GDM1 (cell line): ENCODE results near the gene PDS5A.
"Not testable (repeated sequence)": the region's sequence is repeated elsewhere in the genome, so short reads cannot be mapped to it uniquely, and the experiment has no call there.

ENCODE experiments used
- DNase-seq: peaks from one replicate; lab custom pipeline; 2025; lab: John Stamatoyannopoulos, UW

PDS5A gene

GRCh38 chr4:39825090-39825489, 152.6 kb downstream of the PDS5A start:
- DNase-seq = no peak

DNA sequence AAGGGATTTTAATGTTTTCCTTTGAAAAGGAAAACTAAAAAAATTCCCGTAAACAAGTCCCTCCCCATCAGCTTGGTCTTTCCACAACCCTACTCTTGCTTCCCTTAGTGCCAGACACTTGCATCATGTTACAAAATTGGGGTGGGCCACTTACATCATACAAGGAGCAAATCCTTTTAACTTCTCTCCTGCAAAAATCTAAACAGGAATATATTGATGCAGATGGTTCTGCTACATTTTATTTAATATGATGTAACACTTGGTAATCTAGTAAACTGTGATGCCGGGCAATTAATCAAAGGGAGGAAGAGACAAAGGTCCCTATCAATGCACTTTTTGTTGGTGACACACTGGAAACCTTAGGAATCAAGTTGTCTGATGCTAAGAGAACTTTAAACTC, 154.5 kb downstream of the PDS5A start:
- DNase-seq = no peak

GRCh38 chr4:39822662-39823061, 155.0 kb downstream of the PDS5A start:
- DNase-seq = no peak

DNA sequence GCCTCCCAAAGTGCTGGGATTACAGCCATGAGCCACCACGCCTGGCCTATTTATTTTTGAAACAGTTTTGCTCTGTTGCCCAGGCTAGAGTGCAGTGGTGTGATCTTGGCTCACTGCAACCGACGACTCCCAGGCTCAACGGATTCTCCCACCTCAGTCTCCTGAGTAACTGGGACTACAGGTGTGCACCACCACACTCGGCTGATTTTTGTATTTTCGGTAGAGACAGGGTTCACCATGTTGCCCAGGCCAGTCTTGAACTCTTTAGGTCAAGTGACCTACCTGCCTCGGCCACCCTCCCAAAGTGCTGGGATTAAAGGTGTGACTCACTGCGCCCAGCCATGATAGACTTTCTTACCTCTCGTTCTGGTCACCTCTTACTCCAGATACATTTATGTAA, 155.8 kb downstream of the PDS5A start:
- no peak for DNase-seq

GRCh38 chr4:39820186-39820585, 157.5 kb downstream of the PDS5A start:
- DNase-seq = no peak

DNA sequence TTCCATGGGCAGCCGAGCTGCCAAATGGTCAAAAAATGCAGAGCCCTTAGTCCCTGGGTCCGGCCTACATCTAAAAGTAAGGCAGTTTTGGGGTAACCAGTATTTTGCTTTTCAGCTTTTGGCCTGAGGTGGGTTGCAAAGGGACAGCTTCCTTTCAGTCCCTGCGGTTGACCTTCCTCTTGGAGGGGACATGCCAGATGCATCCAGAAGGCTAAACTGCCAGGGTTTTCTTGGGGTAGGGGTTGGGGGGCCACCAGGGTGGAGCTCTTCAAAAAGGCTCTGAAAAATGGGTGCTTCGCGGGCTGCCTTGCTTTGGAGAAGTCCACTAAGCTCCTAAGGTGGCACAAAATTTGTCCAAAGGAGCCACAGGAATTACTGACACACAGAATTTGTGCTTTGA, 159.1 kb downstream of the PDS5A start:
- no peak for DNase-seq

GRCh38 chr4:39814403-39815185, 163.1 kb downstream of the PDS5A start:
- no peak for DNase-seq

DNA sequence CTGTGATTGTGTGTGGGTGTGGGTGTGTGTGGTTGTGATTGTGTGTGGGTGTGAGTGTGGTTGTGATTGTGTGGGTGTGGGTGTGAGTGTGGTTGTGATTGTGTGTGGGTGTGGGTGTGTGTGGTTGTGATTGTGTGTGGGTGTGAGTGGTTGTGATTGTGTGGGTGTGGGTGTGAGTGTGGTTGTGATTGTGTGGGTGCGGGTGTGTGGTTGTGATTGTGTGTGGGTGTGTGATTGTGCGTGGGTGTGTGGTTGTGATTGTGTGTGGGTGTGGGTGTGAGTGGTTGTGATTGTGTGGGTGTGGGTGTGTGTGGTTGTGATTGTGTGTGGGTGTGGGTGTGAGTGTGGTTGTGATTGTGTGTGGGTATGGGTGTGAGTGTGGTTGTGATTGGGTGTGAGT, 163.9 kb downstream of the PDS5A start:
- DNase-seq = not testable (repeated sequence)

- not testable (repeated sequence) for DNase-seq
Observed at GRCh38 chr4:39813033-39813432, 164.7 kb downstream of the PDS5A start.

- DNase-seq = no peak
Observed at GRCh38 chr4:39812500-39812899, 165.2 kb downstream of the PDS5A start.

GRCh38 chr4:39808231-39808749, 169.4 kb downstream of the PDS5A start:
- DNase-seq = no peak

- no peak for DNase-seq
Observed at GRCh38 chr4:39802005-39802404, 175.7 kb downstream of the PDS5A start.

DNA sequence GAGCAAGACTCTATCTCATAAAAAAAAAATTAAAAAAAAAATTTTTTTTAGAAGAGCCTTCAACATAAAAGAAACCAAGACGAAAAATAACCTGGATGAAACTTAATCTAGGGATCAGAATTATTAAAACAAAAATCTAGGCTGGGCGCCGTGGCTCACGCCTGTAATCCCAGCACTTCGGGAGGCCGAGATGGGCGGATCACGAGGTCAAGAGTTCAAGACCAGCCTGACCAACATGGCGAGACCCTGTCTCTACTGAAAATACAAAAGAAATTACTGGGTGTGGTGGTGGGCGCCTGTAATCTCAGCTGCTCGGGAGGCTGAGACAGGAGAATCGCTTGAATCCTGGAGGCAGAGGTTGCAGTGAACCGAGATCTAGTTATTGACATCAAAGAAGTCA, 184.7 kb downstream of the PDS5A start:
- DNase-seq = not testable (repeated sequence)

DNA sequence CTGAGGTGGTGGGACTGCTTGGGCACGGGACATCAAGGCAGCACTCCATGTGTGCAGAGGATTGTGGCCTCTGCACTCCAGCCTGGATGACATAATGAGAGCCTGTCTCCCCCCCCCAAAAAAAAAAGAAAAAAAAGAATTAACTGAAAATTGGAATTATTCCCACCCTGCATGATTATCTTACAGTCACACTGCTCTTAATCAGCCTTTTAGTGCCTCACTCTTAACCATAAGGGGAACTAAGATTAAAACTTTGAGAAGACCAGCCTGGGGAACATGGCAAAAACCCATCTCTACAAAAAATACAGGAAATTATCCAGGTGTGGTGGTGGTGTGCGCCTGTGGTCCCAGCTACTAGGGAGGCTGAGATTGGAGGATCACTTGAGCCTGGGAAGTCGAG, 185.2 kb downstream of the PDS5A start:
- no peak for DNase-seq

DNA sequence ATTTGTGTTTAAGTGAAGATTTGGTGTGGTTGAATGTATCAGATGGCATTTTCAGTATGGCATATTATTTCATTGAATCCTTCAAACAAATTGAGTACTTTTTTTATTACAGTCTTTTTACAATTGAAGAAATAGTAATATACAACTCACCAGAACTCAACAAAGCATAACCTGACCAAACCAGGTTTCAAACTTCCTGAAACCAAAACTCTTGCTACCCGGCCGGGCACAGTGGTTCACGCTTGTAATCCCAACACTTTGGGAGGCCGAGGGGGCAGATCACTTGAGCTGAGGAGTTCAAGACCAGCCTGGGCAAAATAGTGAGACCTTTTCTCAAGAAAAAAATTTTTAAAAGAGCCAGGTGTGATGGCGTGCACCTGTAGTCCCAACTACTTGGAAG, 185.6 kb downstream of the PDS5A start:
- DNase-seq = no peak

DNA sequence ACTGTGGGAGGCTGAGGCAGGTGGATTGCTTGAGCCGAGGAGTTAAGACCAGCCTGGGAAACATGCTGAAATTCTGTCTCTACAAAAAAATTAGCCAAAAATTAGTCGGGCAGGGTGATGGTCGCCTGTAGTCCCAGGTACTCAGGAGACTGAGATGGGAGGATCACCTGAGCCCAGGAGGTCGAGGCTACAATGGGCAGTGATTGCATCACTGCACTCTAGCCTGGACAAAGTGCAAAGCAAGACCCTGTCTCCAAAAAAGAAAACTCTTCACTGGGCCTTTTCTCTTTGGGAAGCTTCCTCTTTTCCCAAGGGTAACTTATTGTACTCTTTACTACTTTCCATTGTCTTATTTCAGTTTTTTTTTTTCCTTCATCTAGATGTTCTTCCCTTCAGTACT, 190.9 kb downstream of the PDS5A start:
- DNase-seq = no peak

- no peak for DNase-seq
Observed at GRCh38 chr4:39785083-39785482, 192.6 kb downstream of the PDS5A start.

DNA sequence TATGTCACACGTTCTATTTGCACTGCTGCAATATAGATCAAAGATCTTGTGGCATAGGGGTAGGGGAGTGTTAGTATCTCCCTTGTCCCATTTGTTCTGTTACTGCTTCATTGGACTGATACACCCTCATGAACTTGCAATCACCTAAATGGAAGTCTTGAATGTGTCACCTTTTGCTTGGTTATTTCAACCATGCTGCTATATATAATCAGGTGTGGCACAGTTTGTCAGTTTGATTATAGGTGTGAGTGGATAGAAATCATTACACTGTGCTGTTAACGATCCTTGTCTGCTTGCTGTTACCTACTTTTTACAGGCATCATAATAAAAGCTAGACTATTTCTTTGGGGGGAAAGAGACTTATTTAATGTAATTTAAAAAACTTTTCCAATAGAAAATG, 195.7 kb downstream of the PDS5A start:
- DNase-seq = not testable (repeated sequence)
